ENCODE results near the gene VSNL1.

Gene VSNL1

DNA sequence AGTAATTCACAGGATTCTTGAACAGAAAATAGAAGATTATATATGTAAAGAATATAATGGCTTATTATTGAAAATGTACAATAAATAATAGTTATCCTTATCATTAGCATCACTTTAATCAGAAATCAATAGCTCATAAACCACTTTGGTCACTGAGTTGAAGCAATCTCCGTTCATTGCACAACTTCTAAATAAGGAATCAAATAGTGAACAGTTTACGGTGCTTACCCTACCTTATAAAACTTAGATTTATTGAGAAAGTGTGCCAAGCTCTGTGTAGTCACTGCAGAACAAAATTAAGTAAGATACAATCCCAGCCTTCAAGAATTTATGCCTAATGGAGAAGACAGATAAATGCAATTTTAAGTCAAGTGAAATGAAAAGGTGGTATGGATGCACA is 6.7 kb downstream of the VSNL1 start:
- no peaks in the 10 kb centered on the region for H3K36me3 ChIP-seq (ENCODE audit: control insufficient read depth in 1 of 2, insufficient read depth in 2 of 2, low read length in 2 of 2)
- no peak overlapping the region for H3K18ac ChIP-seq (ENCODE audit: low read length)
- no peak overlapping the region for H4K12ac ChIP-seq (ENCODE audit: low read depth, low read length)
- H2BK120ac ChIP-seq (ENCODE audit: insufficient read depth, low read length, poor library complexity): no peak overlapping the region
- H3K27me3 ChIP-seq (ENCODE audit: insufficient read depth, low read length): no peaks in the 10 kb centered on the region
- peaks cover 0 to 4% of the 10 kb centered on the region in 2 experiments for H3K4me1 ChIP-seq (ENCODE audit: control insufficient read depth in 1 of 2, insufficient read depth in 2 of 2, low read length in 2 of 2)
- no peak overlapping the region for H3K14ac ChIP-seq (ENCODE audit: low read length)
- no peaks in the 10 kb centered on the region for H3K9me3 ChIP-seq (ENCODE audit: insufficient read depth, low read depth, low read length)
- H4K91ac ChIP-seq (ENCODE audit: low read depth, low read length): no peak overlapping the region
- H3K4ac ChIP-seq (ENCODE audit: low read depth, low read length): no peak overlapping the region
- no peak overlapping the region for H2BK12ac ChIP-seq (ENCODE audit: low read length)
- no peaks in the 10 kb centered on the region for H3K79me1 ChIP-seq (ENCODE audit: low read length)
- no peaks in the 10 kb centered on the region for H3K79me2 ChIP-seq (ENCODE audit: control insufficient read depth, insufficient read depth, low read length, poor library complexity)
- H2AFZ ChIP-seq (ENCODE audit: insufficient read depth, low read length, poor library complexity): no peak overlapping the region
- H3K23ac ChIP-seq (ENCODE audit: low read length): no peak overlapping the region
- H2AK5ac ChIP-seq (ENCODE audit: low read length): no peak overlapping the region
- no peak overlapping the region for H2BK5ac ChIP-seq (ENCODE audit: low read depth, low read length, poor library complexity)
- no peak overlapping the region for H3K4me3 ChIP-seq (ENCODE audit: low read depth, low read length)
- no peak overlapping the region for H4K8ac ChIP-seq (ENCODE audit: low read depth, low read length)
- H3K27ac ChIP-seq (ENCODE audit: low read depth, low read length): no peak overlapping the region
- DNase-seq: no peak
- WGBS (ENCODE audit: extremely low coverage, insufficient coverage, insufficient read length): no CpG with 5 or more reads among the region's 2 CpGs
- H3K4me2 ChIP-seq (ENCODE audit: low read length): no peak overlapping the region
- no peak overlapping the region for H3K9ac ChIP-seq (ENCODE audit: low read length)

DNA sequence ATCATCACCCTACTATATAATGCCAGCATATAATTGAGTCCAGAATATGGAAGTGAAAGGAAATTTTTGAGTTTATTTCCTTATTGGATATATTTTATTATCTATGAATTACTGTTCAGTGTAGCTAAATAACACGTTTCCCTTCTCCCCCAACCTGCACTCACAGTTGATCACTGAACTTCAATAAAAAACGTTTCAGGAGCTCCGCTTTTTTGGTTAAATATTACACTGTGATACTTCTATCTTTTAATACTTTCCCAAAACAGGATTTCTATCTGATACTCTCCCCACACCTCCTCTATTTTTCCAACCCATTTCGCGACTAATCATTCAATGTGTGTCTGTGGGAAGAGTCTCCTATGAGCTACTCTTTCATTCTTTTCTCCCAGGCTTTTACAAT is 7.2 kb downstream of the VSNL1 start:
- no peak overlapping the region for H3K4me2 ChIP-seq (ENCODE audit: low read length)

DNA sequence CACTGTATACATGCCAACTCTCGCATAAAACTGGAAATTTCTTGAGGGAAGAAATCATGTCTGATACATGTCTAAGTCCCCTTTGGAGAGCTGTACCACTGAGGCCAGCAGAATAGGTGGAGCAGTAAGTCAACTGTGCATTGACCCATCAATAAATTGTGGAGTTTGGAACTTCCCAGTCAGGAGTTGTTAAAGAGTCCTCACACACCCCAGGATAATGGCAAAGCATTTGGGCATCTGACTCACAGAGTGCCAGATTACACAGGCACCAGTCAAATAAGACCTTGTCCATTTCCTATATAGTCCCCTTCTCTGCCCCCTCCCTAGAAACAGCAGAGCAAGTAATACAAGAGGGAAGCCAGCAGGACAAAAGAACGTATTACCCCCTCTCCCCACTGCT is 10.4 kb downstream of the VSNL1 start:
- Histone ChIP-seq H3K27ac (ENCODE audit: low read depth, low read length) (no peak overlapping the region), H4K12ac (ENCODE audit: low read depth, low read length) (no peak overlapping the region), H3K18ac (ENCODE audit: low read length) (no peak overlapping the region), H3K9ac (ENCODE audit: low read length) (no peak overlapping the region), H3K79me1 (ENCODE audit: low read length) (no peaks in the 10 kb centered on the region), H3K4me2 (ENCODE audit: low read length) (no peak overlapping the region), H3K14ac (ENCODE audit: low read length) (no peak overlapping the region), H2BK5ac (ENCODE audit: low read depth, low read length, poor library complexity) (no peak overlapping the region), H4K91ac (ENCODE audit: low read depth, low read length) (no peak overlapping the region), H2BK120ac (ENCODE audit: insufficient read depth, low read length, poor library complexity) (no peak overlapping the region), H3K27me3 (ENCODE audit: insufficient read depth, low read length) (no peaks in the 10 kb centered on the region), H2AFZ (ENCODE audit: insufficient read depth, low read length, poor library complexity) (no peak overlapping the region), H4K8ac (ENCODE audit: low read depth, low read length) (no peak overlapping the region), H2AK5ac (ENCODE audit: low read length) (no peak overlapping the region), H3K23ac (ENCODE audit: low read length) (no peak overlapping the region), H3K4me3 (ENCODE audit: low read depth, low read length) (no peak overlapping the region), H2BK12ac (ENCODE audit: low read length) (no peak overlapping the region), H3K4ac (ENCODE audit: low read depth, low read length) (no peak overlapping the region), H3K9me3 (ENCODE audit: insufficient read depth, low read depth, low read length) (no peaks in the 10 kb centered on the region), H3K36me3 (ENCODE audit: control insufficient read depth in 1 of 2, insufficient read depth in 2 of 2, low read length in 2 of 2) (no peaks in the 10 kb centered on the region), H3K4me1 (ENCODE audit: control insufficient read depth in 1 of 2, insufficient read depth in 2 of 2, low read length in 2 of 2) (no peaks in the 10 kb centered on the region), H3K79me2 (ENCODE audit: control insufficient read depth, insufficient read depth, low read length, poor library complexity) (no peaks in the 10 kb centered on the region)
- WGBS (ENCODE audit: extremely low coverage, insufficient coverage, insufficient read length): no CpG with 5 or more reads among the region's 2 CpGs
- no peak for DNase-seq

More for the DNA sequence above, 7.2 kb downstream of the VSNL1 start:
- no CpG with 5 or more reads among the region's 5 CpGs for WGBS (ENCODE audit: extremely low coverage, insufficient coverage, insufficient read length)
- Histone ChIP-seq H2BK120ac (ENCODE audit: insufficient read depth, low read length, poor library complexity) (no peak overlapping the region), H2BK12ac (ENCODE audit: low read length) (no peak overlapping the region), H3K18ac (ENCODE audit: low read length) (no peak overlapping the region), H2AFZ (ENCODE audit: insufficient read depth, low read length, poor library complexity) (no peak overlapping the region), H2BK5ac (ENCODE audit: low read depth, low read length, poor library complexity) (no peak overlapping the region), H3K4me3 (ENCODE audit: low read depth, low read length) (no peak overlapping the region), H3K79me1 (ENCODE audit: low read length) (no peaks in the 10 kb centered on the region), H3K14ac (ENCODE audit: low read length) (no peak overlapping the region), H3K36me3 (ENCODE audit: control insufficient read depth in 1 of 2, insufficient read depth in 2 of 2, low read length in 2 of 2) (no peaks in the 10 kb centered on the region), H3K9ac (ENCODE audit: low read length) (no peak overlapping the region), H3K4me1 (ENCODE audit: control insufficient read depth in 1 of 2, insufficient read depth in 2 of 2, low read length in 2 of 2) (peaks cover 0 to 4% of the 10 kb centered on the region in 2 experiments), H3K27ac (ENCODE audit: low read depth, low read length) (no peak overlapping the region), H4K12ac (ENCODE audit: low read depth, low read length) (no peak overlapping the region), H2AK5ac (ENCODE audit: low read length) (no peak overlapping the region), H4K8ac (ENCODE audit: low read depth, low read length) (no peak overlapping the region), H3K9me3 (ENCODE audit: insufficient read depth, low read depth, low read length) (no peaks in the 10 kb centered on the region), H3K79me2 (ENCODE audit: control insufficient read depth, insufficient read depth, low read length, poor library complexity) (no peaks in the 10 kb centered on the region), H3K27me3 (ENCODE audit: insufficient read depth, low read length) (no peaks in the 10 kb centered on the region), H3K23ac (ENCODE audit: low read length) (no peak overlapping the region), H3K4ac (ENCODE audit: low read depth, low read length) (no peak overlapping the region), H4K91ac (ENCODE audit: low read depth, low read length) (no peak overlapping the region)
- DNase-seq: no peak

DNA sequence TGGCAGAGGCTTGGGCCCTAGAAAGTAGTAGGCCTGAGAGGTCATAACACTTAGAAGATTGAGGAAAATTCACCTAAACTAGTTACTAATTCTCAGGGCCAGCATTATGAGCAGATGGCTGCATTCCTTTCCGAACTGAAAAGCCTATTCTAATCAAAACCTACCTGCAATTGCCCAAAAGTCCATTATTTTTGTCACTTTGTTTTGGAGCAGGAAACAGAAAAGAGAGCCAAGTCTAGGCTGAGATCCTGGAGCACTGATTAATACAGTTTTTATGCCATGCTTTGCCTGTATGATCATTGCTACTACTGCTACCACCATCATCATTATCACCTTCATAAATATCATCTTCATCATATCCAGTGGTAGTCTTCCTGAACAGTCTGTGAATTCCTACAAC is 14.7 kb downstream of the VSNL1 start:
- DNase-seq: no peak
- no peak overlapping the region for H3K4ac ChIP-seq (ENCODE audit: low read depth, low read length)
- H3K27ac ChIP-seq (ENCODE audit: low read depth, low read length): no peak overlapping the region
- no peaks in the 10 kb centered on the region for H3K4me1 ChIP-seq (ENCODE audit: control insufficient read depth in 1 of 2, insufficient read depth in 2 of 2, low read length in 2 of 2)
- no peak overlapping the region for H3K14ac ChIP-seq (ENCODE audit: low read length)
- H2BK5ac ChIP-seq (ENCODE audit: low read depth, low read length, poor library complexity): no peak overlapping the region
- no peak overlapping the region for H3K9ac ChIP-seq (ENCODE audit: low read length)
- WGBS (ENCODE audit: extremely low coverage, insufficient coverage, insufficient read length): no CpG with 5 or more reads among the region's 1 CpG
- no peak overlapping the region for H2BK120ac ChIP-seq (ENCODE audit: insufficient read depth, low read length, poor library complexity)
- no peak overlapping the region for H3K4me2 ChIP-seq (ENCODE audit: low read length)
- no peak overlapping the region for H3K23ac ChIP-seq (ENCODE audit: low read length)
- H3K9me3 ChIP-seq (ENCODE audit: insufficient read depth, low read depth, low read length): no peaks in the 10 kb centered on the region
- H2BK12ac ChIP-seq (ENCODE audit: low read length): no peak overlapping the region
- H4K8ac ChIP-seq (ENCODE audit: low read depth, low read length): no peak overlapping the region
- no peaks in the 10 kb centered on the region for H3K27me3 ChIP-seq (ENCODE audit: insufficient read depth, low read length)
- H2AFZ ChIP-seq (ENCODE audit: insufficient read depth, low read length, poor library complexity): no peak overlapping the region
- no peak overlapping the region for H2AK5ac ChIP-seq (ENCODE audit: low read length)
- H3K18ac ChIP-seq (ENCODE audit: low read length): no peak overlapping the region
- H3K79me2 ChIP-seq (ENCODE audit: control insufficient read depth, insufficient read depth, low read length, poor library complexity): no peaks in the 10 kb centered on the region
- no peaks in the 10 kb centered on the region for H3K79me1 ChIP-seq (ENCODE audit: low read length)
- no peak overlapping the region for H4K91ac ChIP-seq (ENCODE audit: low read depth, low read length)
- H4K12ac ChIP-seq (ENCODE audit: low read depth, low read length): no peak overlapping the region
- no peaks in the 10 kb centered on the region for H3K36me3 ChIP-seq (ENCODE audit: control insufficient read depth in 1 of 2, insufficient read depth in 2 of 2, low read length in 2 of 2)
- H3K4me3 ChIP-seq (ENCODE audit: low read depth, low read length): no peak overlapping the region
